ENCODE results near the gene DHX38. TPM values are rescaled to one million over a fixed set of nuclear protein-coding genes. Genes with fewer than 3 reads are reported as not detected.
A peak's percentile ranks its signal among the peaks of the same experiment; 100 is the strongest.

The DHX38 gene
- total RNA-seq, 2 donors from 2014 or later, result 74.9 to 82.7 TPM

DNA sequence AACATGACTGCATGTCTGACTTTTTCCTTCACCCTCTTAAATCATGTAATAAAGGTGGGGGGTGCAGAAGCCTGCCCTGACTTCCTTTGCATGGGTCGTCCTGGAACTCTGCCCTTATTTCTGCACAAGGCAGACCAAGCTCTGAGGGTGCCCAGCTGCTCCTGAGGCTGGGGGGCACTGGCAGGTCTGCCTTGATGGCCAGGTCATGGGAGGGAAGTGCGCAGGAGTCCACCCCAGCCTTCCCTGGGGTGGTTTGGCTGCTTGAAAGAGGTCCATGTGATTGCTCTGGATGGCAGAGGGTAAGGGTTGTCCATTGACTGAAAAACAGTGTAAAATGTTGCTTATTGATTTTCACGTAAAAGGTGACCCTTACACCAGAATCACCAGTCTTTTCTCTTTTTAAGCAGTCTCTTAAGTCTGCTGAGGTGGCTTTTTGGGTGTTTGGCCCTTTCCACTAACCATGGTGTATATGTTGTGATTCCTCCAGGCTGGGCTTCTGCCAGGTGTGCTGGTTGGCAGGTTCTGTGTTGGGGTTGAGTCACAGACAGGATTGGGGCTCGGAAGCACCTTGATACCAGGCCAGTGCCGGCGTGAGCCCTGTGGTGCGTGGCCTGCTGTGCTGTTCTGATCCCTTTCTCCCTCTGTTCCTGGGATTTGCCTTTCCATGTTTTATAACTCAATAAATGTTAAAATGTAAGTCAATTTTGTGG lies 19.4 kb downstream of the DHX38 start:
- ATAC-seq (replicated peaks in 1 of 2) (no peak), DNase-seq (no peak)
- no peaks in the 10 kb centered on the region for H3K9me3 Mint-ChIP-seq
- no peaks in the 10 kb centered on the region for H3K27me3 Mint-ChIP-seq (ENCODE audit: low read depth)
- no peak overlapping the region for H3K27ac Mint-ChIP-seq
- H3K4me3 Mint-ChIP-seq, result no peak overlapping the region
- H3K4me1 Mint-ChIP-seq (ENCODE audit: low read depth), result no peaks in the 10 kb centered on the region
- H3K36me3 Mint-ChIP-seq (ENCODE audit: insufficient read depth in 2 of 2), result peaks cover 0 to 10% of the 10 kb centered on the region in 2 donors

DNA sequence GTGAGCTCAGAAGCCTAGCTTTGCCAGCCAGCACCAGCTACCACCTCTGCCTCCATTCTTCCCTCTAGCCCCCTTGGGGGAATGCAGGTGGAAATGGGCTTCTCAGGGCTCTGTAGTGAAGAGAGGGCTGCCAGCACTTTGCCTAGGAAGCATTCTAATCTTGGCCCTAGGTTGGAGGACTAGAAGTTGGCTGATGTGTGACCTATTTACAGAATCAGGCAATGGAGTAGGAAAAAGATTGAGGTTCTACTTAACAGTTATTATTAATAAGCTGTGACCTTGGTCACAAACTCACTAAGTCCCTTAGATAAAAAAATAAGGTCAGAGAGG lies 19.9 kb downstream of the DHX38 start:
- Mint-ChIP-seq H3K9me3 (no peaks in the 10 kb centered on the region), H3K36me3 (ENCODE audit: insufficient read depth in 2 of 2) (peaks cover 0 to 8% of the 10 kb centered on the region in 2 donors), H3K27me3 (ENCODE audit: low read depth) (no peaks in the 10 kb centered on the region), H3K4me1 (ENCODE audit: low read depth) (no peaks in the 10 kb centered on the region), H3K27ac (no peak overlapping the region), H3K4me3 (no peak overlapping the region)
- ATAC-seq (replicated peaks in 1 of 2), result no peak
- no peak for DNase-seq

GRCh38 chr16:72120026-72120425 lies 26.4 kb downstream of the DHX38 start:
- no peaks in the 10 kb centered on the region for H3K9me3 Mint-ChIP-seq
- H3K4me3 Mint-ChIP-seq, result no peak overlapping the region
- no peak for ATAC-seq (replicated peaks in 1 of 2)
- DNase-seq, result no peak
- H3K27ac Mint-ChIP-seq, result no peak overlapping the region
- H3K4me1 Mint-ChIP-seq (ENCODE audit: low read depth), result no peaks in the 10 kb centered on the region
- no peaks in the 10 kb centered on the region for H3K36me3 Mint-ChIP-seq (ENCODE audit: insufficient read depth in 2 of 2)
- H3K27me3 Mint-ChIP-seq (ENCODE audit: low read depth), result no peaks in the 10 kb centered on the region

DNA sequence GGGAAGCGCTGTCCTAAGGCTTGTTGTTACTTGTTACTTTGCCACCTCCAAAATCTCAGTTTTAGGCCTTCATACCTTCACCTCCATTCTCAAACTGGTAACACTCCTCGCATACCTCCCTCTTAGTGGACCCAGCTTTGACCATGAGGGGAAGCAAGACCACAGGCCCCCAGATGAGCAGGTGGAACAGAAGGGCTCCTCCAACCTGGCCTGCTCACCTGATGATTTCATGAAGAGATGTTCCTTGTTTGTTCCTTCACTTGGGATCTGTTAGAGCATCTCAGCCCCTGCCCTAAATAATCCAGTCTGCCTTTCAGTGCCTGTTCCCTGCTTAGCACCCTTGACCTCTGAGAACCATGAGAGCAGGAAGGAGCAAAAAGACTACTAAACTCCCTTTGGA lies 28.7 kb downstream of the DHX38 start:
- no peak for DNase-seq
- ATAC-seq (replicated peaks in 1 of 2), result no peak
- Mint-ChIP-seq H3K9me3 (no peaks in the 10 kb centered on the region), H3K36me3 (ENCODE audit: insufficient read depth in 2 of 2) (no peaks in the 10 kb centered on the region), H3K27ac (no peak overlapping the region), H3K27me3 (ENCODE audit: low read depth) (no peaks in the 10 kb centered on the region), H3K4me3 (no peak overlapping the region), H3K4me1 (ENCODE audit: low read depth) (no peaks in the 10 kb centered on the region)

DNA sequence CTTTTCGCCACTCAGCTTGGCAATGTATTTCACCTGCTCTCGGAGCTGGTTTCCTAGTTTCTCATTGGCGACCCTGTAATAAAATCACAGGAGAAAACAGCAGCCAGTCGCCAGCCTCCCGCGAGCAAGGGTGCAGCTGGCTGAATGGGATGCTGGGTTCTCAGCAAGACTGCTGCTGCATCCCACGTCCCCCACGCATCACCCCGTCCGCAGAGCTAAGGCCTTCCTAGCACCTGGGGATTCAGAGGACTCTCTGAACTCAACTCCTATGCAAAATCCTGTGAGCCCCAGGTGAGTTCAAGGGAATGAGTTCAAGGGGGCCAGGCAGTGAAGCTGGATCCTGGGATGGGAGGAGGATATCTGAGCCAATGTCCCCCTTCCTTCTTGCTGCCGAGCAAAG lies 29.3 kb downstream of the DHX38 start:
- no peaks in the 10 kb centered on the region for H3K27me3 Mint-ChIP-seq (ENCODE audit: low read depth)
- H3K9me3 Mint-ChIP-seq, result no peaks in the 10 kb centered on the region
- no peak overlapping the region for H3K4me3 Mint-ChIP-seq
- DNase-seq, result no peak
- H3K27ac Mint-ChIP-seq, result no peak overlapping the region
- no peaks in the 10 kb centered on the region for H3K4me1 Mint-ChIP-seq (ENCODE audit: low read depth)
- no peak for ATAC-seq (replicated peaks in 1 of 2)
- H3K36me3 Mint-ChIP-seq (ENCODE audit: insufficient read depth in 2 of 2), result no peaks in the 10 kb centered on the region

- no peak overlapping the region for H3K4me3 Mint-ChIP-seq
- no peaks in the 10 kb centered on the region for H3K27me3 Mint-ChIP-seq (ENCODE audit: low read depth)
- H3K27ac Mint-ChIP-seq, result no peak overlapping the region
- H3K36me3 Mint-ChIP-seq (ENCODE audit: insufficient read depth in 2 of 2), result no peaks in the 10 kb centered on the region
- no peaks in the 10 kb centered on the region for H3K4me1 Mint-ChIP-seq (ENCODE audit: low read depth)
- ATAC-seq (replicated peaks in 1 of 2) (no peak), DNase-seq (no peak)
- H3K9me3 Mint-ChIP-seq, result no peaks in the 10 kb centered on the region
Measured at GRCh38 chr16:72123426-72123825, 29.8 kb downstream of the DHX38 start.

- no peak overlapping the region for H3K4me3 Mint-ChIP-seq
- ATAC-seq (replicated peaks in 1 of 2), result no peak
- no peaks in the 10 kb centered on the region for H3K36me3 Mint-ChIP-seq (ENCODE audit: insufficient read depth in 2 of 2)
- H3K9me3 Mint-ChIP-seq, result no peaks in the 10 kb centered on the region
- no peak overlapping the region for H3K27ac Mint-ChIP-seq
- no peak for DNase-seq
- no peaks in the 10 kb centered on the region for H3K4me1 Mint-ChIP-seq (ENCODE audit: low read depth)
- H3K27me3 Mint-ChIP-seq (ENCODE audit: low read depth), result no peaks in the 10 kb centered on the region
Measured at GRCh38 chr16:72124148-72124547, 30.5 kb downstream of the DHX38 start.

DNA sequence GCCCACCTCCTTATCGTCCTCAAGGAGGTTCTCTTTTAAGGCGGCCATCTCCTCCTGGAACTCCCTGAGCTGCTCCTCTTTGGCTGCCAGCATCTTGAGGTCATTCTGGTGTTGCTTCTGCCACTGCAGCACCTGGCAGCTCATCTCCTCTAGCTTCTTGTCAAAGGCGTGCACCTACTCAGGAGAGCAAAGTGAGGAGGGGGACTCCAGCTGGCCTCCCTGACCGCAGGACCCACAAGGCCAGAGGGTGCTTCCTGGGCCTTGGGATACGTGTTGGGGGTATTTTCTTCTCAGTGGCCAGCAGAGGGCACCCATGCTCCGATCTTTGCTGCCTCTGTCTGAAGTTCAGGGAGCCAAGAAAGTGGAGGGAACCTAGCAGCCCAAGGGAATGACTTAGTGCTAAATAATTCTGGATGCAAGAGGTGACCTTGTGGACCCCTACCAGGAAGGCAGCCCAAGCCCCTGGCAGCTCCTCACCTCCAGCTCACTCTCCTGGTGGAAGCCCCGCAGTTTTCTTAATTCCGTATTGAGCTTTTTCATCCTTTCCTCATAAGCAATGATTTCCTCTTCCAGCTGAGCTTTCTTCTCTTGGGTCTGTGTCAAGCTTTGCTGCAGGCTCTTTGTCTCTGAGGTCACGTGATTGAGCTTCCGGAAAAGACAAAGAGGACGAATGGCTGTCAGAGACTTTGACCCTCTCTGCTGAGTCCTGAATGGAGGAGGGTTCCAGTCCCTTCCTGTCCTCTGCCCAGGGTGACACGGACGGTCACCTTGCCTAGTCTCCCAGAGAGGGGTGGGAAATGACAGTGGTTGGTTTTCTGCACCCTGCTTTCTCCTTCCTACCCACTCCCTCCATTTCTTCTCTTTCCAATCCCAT lies 31.4 kb downstream of the DHX38 start:
- Mint-ChIP-seq H3K4me3 (no peak overlapping the region), H3K27ac (no peak overlapping the region), H3K27me3 (ENCODE audit: low read depth) (no peaks in the 10 kb centered on the region), H3K4me1 (ENCODE audit: low read depth) (no peaks in the 10 kb centered on the region), H3K9me3 (no peaks in the 10 kb centered on the region), H3K36me3 (ENCODE audit: insufficient read depth in 2 of 2) (no peaks in the 10 kb centered on the region)
- peak; percentile 55 to 64 for DNase-seq
- ATAC-seq (replicated peaks in 1 of 2), result peak; percentile 33 to 57

DNA sequence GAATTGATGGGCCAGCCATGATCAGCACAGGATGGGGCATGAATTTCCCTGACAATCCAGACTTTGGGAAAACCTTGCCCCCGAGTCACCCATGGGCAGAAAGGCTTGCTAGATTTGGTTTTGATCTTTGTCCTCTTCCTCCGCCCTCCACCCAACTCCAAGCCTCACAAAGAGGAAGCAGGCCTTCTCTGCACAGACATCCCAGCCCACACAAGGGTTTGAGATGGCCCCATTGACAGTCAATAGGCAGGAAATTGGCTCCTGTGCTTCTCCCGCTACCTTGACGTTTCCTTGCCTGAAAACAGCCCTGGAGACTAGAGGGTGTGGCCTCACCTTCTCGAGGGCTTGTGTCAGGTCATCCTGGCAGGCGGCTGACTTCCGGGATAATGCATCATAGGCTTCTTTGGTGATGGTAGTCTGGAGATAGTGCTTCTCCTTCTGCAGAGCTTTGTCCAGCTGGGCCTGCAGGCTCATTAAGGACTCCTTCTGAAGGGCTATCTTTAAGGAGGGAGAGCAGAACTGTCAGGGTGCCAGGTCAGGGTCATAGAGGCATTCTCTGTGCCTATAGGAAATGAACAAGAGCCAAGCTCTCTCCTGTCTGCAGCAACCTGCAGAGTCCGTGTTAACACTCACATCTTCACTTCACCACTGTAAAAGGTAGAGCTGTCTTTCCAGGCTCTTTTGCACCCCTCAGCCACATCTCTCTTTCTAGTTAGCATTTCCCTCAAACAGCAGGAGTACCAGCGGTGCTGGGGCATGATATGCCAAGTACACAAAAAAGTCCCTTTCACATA lies 32.2 kb downstream of the DHX38 start:
- H3K4me1 Mint-ChIP-seq (ENCODE audit: low read depth), result no peaks in the 10 kb centered on the region
- no peak overlapping the region for H3K27ac Mint-ChIP-seq
- no peaks in the 10 kb centered on the region for H3K36me3 Mint-ChIP-seq (ENCODE audit: insufficient read depth in 2 of 2)
- DNase-seq (no peak), ATAC-seq (replicated peaks in 1 of 2) (no peak)
- H3K9me3 Mint-ChIP-seq, result no peaks in the 10 kb centered on the region
- H3K27me3 Mint-ChIP-seq (ENCODE audit: low read depth), result no peaks in the 10 kb centered on the region
- H3K4me3 Mint-ChIP-seq, result no peak overlapping the region

GRCh38 chr16:72126429-72126765 lies 32.8 kb downstream of the DHX38 start:
- Mint-ChIP-seq H3K27ac (no peak overlapping the region), H3K36me3 (ENCODE audit: insufficient read depth in 2 of 2) (no peaks in the 10 kb centered on the region), H3K27me3 (ENCODE audit: low read depth) (no peaks in the 10 kb centered on the region), H3K9me3 (no peaks in the 10 kb centered on the region), H3K4me3 (no peak overlapping the region), H3K4me1 (ENCODE audit: low read depth) (no peaks in the 10 kb centered on the region)
- ATAC-seq (replicated peaks in 1 of 2), result no peak
- no peak for DNase-seq

GRCh38 chr16:72128701-72129100 lies 35.1 kb downstream of the DHX38 start:
- DNase-seq (no peak), ATAC-seq (replicated peaks in 1 of 2) (no peak)
- Mint-ChIP-seq H3K9me3 (no peaks in the 10 kb centered on the region), H3K27me3 (ENCODE audit: low read depth) (no peaks in the 10 kb centered on the region), H3K4me1 (ENCODE audit: low read depth) (no peaks in the 10 kb centered on the region), H3K36me3 (ENCODE audit: insufficient read depth in 2 of 2) (no peaks in the 10 kb centered on the region), H3K4me3 (no peak overlapping the region), H3K27ac (no peak overlapping the region)

GRCh38 chr16:72129976-72130656 lies 36.5 kb downstream of the DHX38 start:
- Mint-ChIP-seq H3K4me1 (ENCODE audit: low read depth) (no peaks in the 10 kb centered on the region), H3K4me3 (no peak overlapping the region), H3K9me3 (no peaks in the 10 kb centered on the region), H3K27me3 (ENCODE audit: low read depth) (no peaks in the 10 kb centered on the region), H3K36me3 (ENCODE audit: insufficient read depth in 2 of 2) (no peaks in the 10 kb centered on the region), H3K27ac (no peak overlapping the region)
- ATAC-seq (replicated peaks in 1 of 2), result no peak
- DNase-seq, result no peak

GRCh38 chr16:72131036-72131435 lies 37.4 kb downstream of the DHX38 start:
- Mint-ChIP-seq H3K27me3 (ENCODE audit: low read depth) (no peaks in the 10 kb centered on the region), H3K36me3 (ENCODE audit: insufficient read depth in 2 of 2) (no peaks in the 10 kb centered on the region), H3K4me3 (no peak overlapping the region), H3K9me3 (no peaks in the 10 kb centered on the region), H3K27ac (no peak overlapping the region), H3K4me1 (ENCODE audit: low read depth) (no peaks in the 10 kb centered on the region)
- DNase-seq (no peak), ATAC-seq (replicated peaks in 1 of 2) (no peak)
